SK-N-SH treated with all-trans-retinoic acid at 6 μM for 48 hours (cell line): ENCODE measurements around the gene KATNAL1.

ENCODE experiments used
- CREB5 ChIP-seq: fragments of 250-450 bp; sonication (Bioruptor Pico); IDR thresholded peaks from 2 replicates; pipeline ENCODE4 v1.5.1; 2020; ENCODE audit warnings: low read depth, mild to moderate bottlenecking, moderate library complexity
- ESRRG ChIP-seq: fragments of 250-450 bp; sonication (Bioruptor Pico); IDR thresholded peaks from 2 replicates; pipeline ENCODE4 v1.6.1; 2021; ENCODE audit warnings: mild to moderate bottlenecking
- ISL1 ChIP-seq: fragments of 250-450 bp; sonication (Bioruptor Pico); IDR thresholded peaks from 2 replicates; pipeline ENCODE4 v2.1.2; 2022; ENCODE audit warnings: mild to moderate bottlenecking, moderate library complexity
- ZFP30 ChIP-seq: fragments of 450-650 bp; formaldehyde crosslinking; IDR thresholded peaks from 2 replicates; pipeline ENCODE4 v1.5.0; 2022; ENCODE audit warnings: mild to moderate bottlenecking, moderate library complexity

GRCh38 chr13:30204564-30204963, 102.8 kb downstream of the KATNAL1 start:
- TF ChIP-seq CREB5 (CRISPR knock-in tag) (no peak), ESRRG (CRISPR knock-in tag) (no peak), ISL1 (CRISPR knock-in tag) (no peak), ZFP30 (CRISPR knock-in tag) (no peak)
